NCI-H2196 treated with DMSO at 0.1 percent for 48 hours (cell line): Measurements from ENCODE around the gene APMAP.
"Not testable (repeated sequence)": the region's sequence is repeated elsewhere in the genome, so short reads cannot be mapped to it uniquely, and the experiment has no call there.

ENCODE experiments used
- DNase-seq: peaks from one replicate; lab custom pipeline; 2025; ENCODE audit not compliant: unreplicated experiment; lab: John Stamatoyannopoulos, UW

The APMAP gene

GRCh38 chr20:24954151-24954550 lies 38.4 kb downstream of the APMAP start:
- DNase-seq, result no peak

DNA sequence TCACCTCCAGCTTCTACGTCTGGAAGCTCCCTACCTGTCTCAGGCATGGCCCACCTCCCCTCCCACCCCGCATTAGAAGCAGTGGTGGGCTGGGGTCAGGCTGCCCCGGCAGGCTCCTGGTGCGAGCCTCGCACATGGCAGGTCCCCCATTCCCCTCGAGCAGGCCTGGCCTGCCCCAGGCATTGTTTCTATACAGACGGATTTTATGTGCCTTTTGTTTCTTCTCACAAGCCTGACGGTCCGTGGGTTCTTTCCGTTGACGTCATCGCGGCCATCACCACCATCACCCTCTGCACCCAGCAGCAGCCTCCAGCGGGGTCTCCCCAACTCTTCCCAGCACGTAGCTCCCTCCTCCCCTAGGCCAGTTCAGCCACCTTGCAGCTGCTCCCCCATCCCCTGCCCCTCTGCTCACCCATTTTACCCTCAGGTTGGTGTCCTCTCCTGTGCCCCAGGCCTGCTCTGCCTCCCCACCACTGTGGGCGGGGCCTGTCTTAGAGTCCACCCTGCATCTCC lies 38.9 kb downstream of the APMAP start:
- DNase-seq, result no peak

- DNase-seq, result no peak
These were observed 39.4 kb downstream of the APMAP start for GRCh38 chr20:24953209-24953575.

DNA sequence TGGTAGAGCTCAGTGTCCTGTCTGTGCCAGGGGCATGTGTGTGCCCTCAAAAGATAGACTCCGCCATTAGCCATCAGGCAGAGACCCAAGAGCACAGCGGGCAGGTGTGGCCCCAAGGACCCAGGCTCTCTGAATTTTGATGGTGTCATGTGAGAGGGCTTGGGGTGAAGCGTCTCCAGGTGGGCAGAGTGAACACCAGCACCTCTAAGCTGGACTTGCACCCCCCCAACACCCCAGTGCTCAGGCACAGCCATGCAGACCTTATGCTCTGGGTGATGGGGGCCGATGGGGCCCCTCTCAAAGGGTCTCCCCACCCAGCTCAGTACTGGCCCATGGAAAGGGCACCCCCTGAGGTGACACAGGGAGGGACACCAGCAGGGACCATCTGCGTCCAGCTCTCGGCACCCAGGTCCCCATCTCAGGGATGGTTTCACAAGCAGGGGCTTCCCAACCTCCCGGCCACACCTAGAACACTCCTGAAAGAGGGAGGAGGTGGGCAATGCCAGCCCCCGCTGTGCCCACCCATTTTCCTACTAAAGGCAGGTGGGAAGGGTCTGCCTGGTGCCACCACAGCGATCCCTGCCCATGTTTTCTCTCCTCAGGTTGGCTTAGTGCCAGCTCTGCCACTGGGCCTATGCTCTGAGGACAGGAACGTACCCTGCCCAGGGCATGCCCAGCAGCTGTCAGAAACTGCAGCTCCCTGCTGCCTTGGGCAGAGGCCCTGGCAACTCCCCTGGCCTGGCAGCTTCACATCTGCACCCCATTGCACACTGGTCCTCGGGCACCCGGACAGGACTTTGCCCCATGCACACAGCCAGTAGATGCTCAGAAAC lies 40.0 kb downstream of the APMAP start:
- DNase-seq, result no peak

DNA sequence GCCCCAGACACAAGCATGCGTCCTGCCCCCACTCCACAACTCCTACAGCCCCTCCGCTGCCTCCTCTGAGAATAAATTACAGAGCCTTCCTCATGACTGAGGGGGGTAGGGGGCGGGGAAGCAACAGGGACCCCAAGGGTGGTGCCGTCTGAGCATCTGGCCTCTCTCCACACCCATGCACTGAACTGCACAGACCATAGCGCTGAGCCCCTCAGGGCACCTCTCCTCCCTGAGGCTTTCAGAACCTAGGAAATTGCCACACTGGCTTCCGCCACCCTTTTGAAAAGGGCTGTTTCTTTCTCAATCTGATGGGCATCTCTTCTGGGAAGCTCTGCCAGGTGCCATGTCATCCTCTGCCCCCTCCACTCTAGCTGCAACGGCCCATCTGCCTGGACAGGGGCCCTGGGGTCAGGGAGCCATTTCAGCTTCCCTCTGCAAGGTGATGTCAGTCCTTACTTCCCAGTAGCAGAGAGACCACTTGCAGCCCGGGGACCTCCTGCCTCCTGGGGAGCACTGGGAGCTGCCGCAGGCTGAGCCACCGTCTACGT lies 40.9 kb downstream of the APMAP start:
- no peak for DNase-seq

GRCh38 chr20:24950836-24951525 lies 41.6 kb downstream of the APMAP start:
- DNase-seq, result no peak

GRCh38 chr20:24950128-24950835 lies 42.3 kb downstream of the APMAP start:
- no peak for DNase-seq

DNA sequence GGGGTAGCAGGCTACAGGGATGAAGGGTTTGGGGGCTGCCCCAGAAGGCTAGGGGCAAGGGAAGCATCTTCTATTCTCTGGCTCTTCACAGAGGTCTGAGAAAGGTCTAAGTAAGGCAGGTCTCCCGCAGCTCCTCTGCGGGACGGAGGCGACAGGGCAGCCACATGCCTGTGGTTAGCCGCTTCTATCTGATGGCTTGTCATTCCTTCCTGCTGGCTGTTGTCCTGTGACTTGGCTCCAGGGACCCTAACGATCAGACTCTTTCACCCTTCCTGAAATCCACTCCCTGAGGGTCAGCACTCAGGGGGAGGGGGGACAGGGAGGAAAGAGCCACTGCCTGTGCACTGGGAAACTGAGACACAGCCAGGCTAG lies 42.8 kb downstream of the APMAP start:
- no peak for DNase-seq

DNA sequence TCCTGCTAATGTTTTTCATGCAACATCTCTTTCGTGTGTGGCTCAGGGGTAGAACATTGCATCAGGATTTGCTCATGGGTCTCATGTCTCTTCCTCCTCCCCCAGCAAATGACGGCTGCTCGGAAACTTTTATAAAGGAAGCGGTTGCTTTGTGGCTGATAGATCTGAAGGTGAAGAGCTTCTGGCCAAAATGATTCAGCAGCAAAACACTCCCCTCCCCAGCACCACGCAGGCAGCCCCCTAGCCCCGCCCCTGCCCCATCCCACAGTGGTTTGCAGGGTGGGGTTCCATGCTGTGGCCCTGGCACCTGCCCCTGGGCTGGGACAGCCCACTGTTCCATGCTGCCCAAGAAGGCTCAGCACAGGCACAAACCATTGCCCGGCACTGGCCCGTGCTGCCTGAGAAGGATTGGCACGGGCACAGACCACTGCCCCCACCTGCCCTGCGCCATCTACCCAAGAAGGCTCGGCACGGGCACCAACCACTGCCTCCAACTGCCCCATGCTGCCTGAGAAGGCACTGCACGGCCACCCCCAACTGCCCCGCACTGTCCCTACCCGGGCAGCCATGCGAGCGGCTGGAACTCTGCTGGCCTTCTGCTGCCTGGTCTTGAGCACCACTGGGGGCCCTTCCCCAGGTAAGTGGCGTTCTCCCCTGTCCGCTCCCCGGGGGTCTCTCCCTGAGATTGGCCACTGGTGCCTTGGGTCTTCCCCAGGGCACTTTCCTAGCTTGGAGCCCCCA lies 43.4 kb downstream of the APMAP start, which contains the start of gene CST7:
Gene CST7, plus strand, starts transcription at position 331 of the 741 bp plus-strand sequence. Its CDS starts 237 bp downstream, at position 568.
- no peak for DNase-seq

GRCh38 chr20:24948396-24948938 lies 44.1 kb downstream of the APMAP start:
- not testable (repeated sequence) for DNase-seq

DNA sequence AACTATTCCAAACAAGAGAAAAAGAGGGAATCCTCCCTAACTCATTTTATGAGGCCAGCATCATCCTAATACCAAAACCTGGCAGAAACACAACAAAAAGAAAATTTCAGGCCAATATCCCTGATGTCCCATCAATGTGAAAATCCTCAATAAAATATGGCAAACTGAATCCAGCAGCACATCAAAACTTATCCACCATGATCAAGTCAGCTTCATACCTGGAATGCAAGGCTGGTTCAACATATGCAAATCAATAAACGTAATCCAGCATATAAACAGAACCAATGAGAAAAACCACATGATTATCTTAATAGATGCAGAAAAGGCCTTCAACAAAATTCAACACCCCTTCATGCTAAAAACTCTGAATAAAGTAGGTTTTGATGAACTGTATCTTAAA lies 46.2 kb downstream of the APMAP start:
- not testable (repeated sequence) for DNase-seq

DNA sequence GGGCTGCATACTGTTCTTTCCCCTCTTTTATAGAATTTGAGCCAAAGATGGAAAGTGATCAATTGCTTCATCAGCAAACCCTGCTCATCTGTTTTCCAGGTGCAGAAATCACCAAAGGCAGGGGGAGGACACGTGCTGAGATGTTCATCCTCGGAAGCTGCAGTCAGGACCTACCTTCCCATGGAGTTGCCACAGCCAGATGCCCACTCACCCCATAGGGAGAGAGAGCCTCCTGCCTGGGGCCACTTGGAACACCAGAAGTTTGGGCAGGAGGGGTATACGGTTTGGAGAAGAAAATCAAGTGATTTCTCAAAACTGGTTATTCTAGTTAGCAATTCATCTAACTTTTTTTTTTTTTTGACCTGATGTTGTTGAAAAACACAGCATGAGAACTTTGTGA lies 48.8 kb downstream of the APMAP start:
- DNase-seq, result no peak

- DNase-seq, result no peak
These were observed 49.4 kb downstream of the APMAP start for GRCh38 chr20:24943196-24943595.

- no peak for DNase-seq
These were observed 49.9 kb downstream of the APMAP start for GRCh38 chr20:24942679-24943078.

- no peak for DNase-seq
These were observed 53.5 kb downstream of the APMAP start for GRCh38 chr20:24939036-24939435.

- DNase-seq, result no peak
These were observed 54.1 kb downstream of the APMAP start for GRCh38 chr20:24938498-24938897.

GRCh38 chr20:24937579-24937978 lies 55.0 kb downstream of the APMAP start:
- DNase-seq, result no peak

GRCh38 chr20:24936526-24937407 lies 55.8 kb downstream of the APMAP start:
- no peak for DNase-seq

- no peak for DNase-seq
These were observed 56.6 kb downstream of the APMAP start for GRCh38 chr20:24935766-24936525.
